GM12878 (cell line): ENCODE data around the gene MYT1. TPM values are rescaled to one million over a fixed set of nuclear protein-coding genes. Genes with fewer than 3 reads are reported as not detected.

Experiments
- ATF3 ChIP-seq: IDR thresholded peaks from 2 replicates; pipeline ENCODE4 v1.6.1; 2011; ENCODE audit warnings: low read depth, mild to moderate bottlenecking, low read length, moderate library complexity, borderline replicate concordance; ENCODE audit errors: extremely low read depth
- BCL11A ChIP-seq: IDR thresholded peaks from 2 replicates; pipeline ENCODE4 v1.6.1; 2011; ENCODE audit warnings: low read depth, low read length
- BMI1 ChIP-seq: fragments of 450-650 bp; IDR thresholded peaks from 2 replicates; pipeline ENCODE4 v1.6.1; 2016; ENCODE audit warnings: mild to moderate bottlenecking, moderate library complexity, borderline replicate concordance
- BRCA1 ChIP-seq: IDR thresholded peaks from 2 replicates; pipeline ENCODE4 v1.6.1; 2011; ENCODE audit warnings: low read depth, low read length, improper control_type of control experiment
- IKZF2 ChIP-seq, 2 experiments: fragments of 450-650 bp; IDR thresholded peaks; 2 replicates each; pipeline ENCODE4 v1.6.1; 2017; ENCODE audit warnings: mild to moderate bottlenecking in 2 of 2, moderate library complexity in 2 of 2
- MTA2 ChIP-seq: fragments of 450-650 bp; IDR thresholded peaks from 2 replicates; pipeline ENCODE4 v1.6.1; 2016; ENCODE audit warnings: low read depth, mild to moderate bottlenecking, moderate library complexity
- NBN ChIP-seq: fragments of 450-650 bp; IDR thresholded peaks from 2 replicates; pipeline ENCODE4 v1.6.1; 2016
- NFIC ChIP-seq: IDR thresholded peaks from 2 replicates; pipeline ENCODE4 v1.6.1; 2012; ENCODE audit warnings: low read depth, mild to moderate bottlenecking, inconsistent platforms, low read length, moderate library complexity
- RFX5 ChIP-seq: IDR thresholded peaks from 2 replicates; pipeline ENCODE4 v1.6.1; 2011; ENCODE audit warnings: low read depth, low read length, improper control_type of control experiment
- SIN3A ChIP-seq: IDR thresholded peaks from 2 replicates; pipeline ENCODE4 v1.6.1; 2012; ENCODE audit warnings: low read depth, low read length, improper control_type of control experiment
- polyA plus RNA-seq, 11 experiments: library from polyadenylated mRNA; depleted of rRNA in 4 of 11; unstranded in 6 of 11; stranded (reverse) in 5 of 11; fragments of >200 nt; fragmentation: Nextera tagmentation in 4 of 11; fragmentation: Illumina TruSeq in 1 of 11; extraction: Ambion mirVana in 4 of 11; extraction: Trizol in 1 of 11; gene quantifications; 1 replicate in 1 of 11; 2 replicates in 10 of 11; pipeline versions ENCODE4 v1.2.1 to v1.2.3, GENCODE V29; 2011 to 2016; ENCODE audit warnings: inconsistent platforms in 2 of 11, missing spikeins in 2 of 11, low read depth in 1 of 11
- total RNA-seq, 4 experiments: library from RNA; depleted of rRNA in 3 of 4; stranded (reverse); fragments of >200 nt in 3 of 4; fragmentation: Illumina TruSeq in 1 of 4; extraction: Trizol in 1 of 4; gene quantifications; 2 replicates each; pipeline versions ENCODE4 v1.2.1 to v1.2.3, GENCODE V29; 2013 to 2021
- TF ChIP-seq, protein P1 (sequence below): fragments of 450-650 bp; IDR thresholded peaks from 2 replicates; pipeline ENCODE4 v1.6.1; 2016; ENCODE audit warnings: mild to moderate bottlenecking, moderate library complexity, borderline replicate concordance
- TF ChIP-seq, protein P2 (sequence below): IDR thresholded peaks from 2 replicates; pipeline ENCODE4 v1.6.1; 2011; ENCODE audit warnings: mild to moderate bottlenecking, low read depth, low read length, moderate library complexity; ENCODE audit not compliant: insufficient replicate concordance

Gene MYT1
- total and polyA plus RNA-seq, 10 of the 15 experiments (the other 5 are each of a cell fraction or from before 2014, with no cell fraction given), result 0.01 to 0.10 TPM; not detected in 8

DNA sequence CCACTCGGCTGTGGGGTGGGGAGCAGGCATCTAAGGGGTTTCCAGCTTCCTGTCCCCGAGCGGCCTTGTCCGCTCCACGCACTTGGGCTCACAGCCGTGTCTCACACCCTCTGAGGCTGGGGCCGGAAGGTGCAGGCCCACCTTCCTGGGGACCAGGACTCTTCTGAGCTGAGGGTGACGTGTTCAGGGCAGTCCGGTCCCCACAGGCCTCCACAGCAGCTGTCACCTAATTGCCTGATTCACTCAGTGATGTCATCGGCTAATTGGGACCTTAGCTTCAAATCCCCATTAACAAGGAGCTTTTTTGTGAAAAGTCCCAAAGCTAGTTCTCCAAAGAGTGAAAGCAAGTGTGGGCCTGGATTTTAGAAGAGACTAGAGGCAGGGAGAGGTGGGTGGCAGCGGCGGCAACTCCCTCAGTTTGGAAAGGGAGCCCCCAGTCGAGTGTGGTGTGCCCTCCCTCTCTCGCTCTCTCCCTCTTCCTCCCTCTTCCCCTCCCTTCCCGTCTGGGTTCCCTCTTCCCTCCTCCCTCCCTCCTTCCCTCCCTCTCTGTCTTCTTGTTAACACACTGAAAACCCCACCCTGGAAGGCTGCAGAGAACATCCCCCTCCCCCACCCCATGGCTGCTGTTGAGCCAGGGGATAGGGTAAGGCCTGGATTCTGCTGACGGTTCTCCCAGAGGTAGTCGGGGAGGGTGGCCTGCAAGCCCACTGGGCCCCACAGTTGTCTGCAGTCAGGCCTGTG, 39.0 kb downstream of the MYT1 start (continued):
- TF ChIP-seq, protein P1, sequence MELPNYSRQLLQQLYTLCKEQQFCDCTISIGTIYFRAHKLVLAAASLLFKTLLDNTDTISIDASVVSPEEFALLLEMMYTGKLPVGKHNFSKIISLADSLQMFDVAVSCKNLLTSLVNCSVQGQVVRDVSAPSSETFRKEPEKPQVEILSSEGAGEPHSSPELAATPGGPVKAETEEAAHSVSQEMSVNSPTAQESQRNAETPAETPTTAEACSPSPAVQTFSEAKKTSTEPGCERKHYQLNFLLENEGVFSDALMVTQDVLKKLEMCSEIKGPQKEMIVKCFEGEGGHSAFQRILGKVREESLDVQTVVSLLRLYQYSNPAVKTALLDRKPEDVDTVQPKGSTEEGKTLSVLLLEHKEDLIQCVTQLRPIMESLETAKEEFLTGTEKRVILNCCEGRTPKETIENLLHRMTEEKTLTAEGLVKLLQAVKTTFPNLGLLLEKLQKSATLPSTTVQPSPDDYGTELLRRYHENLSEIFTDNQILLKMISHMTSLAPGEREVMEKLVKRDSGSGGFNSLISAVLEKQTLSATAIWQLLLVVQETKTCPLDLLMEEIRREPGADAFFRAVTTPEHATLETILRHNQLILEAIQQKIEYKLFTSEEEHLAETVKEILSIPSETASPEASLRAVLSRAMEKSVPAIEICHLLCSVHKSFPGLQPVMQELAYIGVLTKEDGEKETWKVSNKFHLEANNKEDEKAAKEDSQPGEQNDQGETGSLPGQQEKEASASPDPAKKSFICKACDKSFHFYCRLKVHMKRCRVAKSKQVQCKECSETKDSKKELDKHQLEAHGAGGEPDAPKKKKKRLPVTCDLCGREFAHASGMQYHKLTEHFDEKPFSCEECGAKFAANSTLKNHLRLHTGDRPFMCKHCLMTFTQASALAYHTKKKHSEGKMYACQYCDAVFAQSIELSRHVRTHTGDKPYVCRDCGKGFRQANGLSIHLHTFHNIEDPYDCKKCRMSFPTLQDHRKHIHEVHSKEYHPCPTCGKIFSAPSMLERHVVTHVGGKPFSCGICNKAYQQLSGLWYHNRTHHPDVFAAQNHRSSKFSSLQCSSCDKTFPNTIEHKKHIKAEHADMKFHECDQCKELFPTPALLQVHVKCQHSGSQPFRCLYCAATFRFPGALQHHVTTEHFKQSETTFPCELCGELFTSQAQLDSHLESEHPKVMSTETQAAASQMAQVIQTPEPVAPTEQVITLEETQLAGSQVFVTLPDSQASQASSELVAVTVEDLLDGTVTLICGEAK, result no peak
- TF ChIP-seq RFX5 (no peak), BRCA1 (no peak), SIN3A (no peak), ATF3 (no peak), IKZF2 (IDR thresholded peaks at IDR 0.05) (no peak), NBN (no peak), NFIC (no peak), BMI1 (no peak), BCL11A (no peak), MTA2 (no peak)
- TF ChIP-seq, protein P2, sequence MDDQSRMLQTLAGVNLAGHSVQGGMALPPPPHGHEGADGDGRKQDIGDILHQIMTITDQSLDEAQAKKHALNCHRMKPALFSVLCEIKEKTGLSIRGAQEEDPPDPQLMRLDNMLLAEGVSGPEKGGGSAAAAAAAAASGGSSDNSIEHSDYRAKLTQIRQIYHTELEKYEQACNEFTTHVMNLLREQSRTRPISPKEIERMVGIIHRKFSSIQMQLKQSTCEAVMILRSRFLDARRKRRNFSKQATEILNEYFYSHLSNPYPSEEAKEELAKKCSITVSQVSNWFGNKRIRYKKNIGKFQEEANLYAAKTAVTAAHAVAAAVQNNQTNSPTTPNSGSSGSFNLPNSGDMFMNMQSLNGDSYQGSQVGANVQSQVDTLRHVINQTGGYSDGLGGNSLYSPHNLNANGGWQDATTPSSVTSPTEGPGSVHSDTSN, result no peak
- TF ChIP-seq, all 136 proteins: peak for 0
